Islet of Langerhans (tissue), 1 donor: ENCODE data around the gene ELMO3.

Source experiments
- FAIRE-seq: peaks from one replicate; lab custom pipeline; 2011; peaks lifted over from hg19 to GRCh38; lab: Jason Lieb, UNC

Gene ELMO3

DNA sequence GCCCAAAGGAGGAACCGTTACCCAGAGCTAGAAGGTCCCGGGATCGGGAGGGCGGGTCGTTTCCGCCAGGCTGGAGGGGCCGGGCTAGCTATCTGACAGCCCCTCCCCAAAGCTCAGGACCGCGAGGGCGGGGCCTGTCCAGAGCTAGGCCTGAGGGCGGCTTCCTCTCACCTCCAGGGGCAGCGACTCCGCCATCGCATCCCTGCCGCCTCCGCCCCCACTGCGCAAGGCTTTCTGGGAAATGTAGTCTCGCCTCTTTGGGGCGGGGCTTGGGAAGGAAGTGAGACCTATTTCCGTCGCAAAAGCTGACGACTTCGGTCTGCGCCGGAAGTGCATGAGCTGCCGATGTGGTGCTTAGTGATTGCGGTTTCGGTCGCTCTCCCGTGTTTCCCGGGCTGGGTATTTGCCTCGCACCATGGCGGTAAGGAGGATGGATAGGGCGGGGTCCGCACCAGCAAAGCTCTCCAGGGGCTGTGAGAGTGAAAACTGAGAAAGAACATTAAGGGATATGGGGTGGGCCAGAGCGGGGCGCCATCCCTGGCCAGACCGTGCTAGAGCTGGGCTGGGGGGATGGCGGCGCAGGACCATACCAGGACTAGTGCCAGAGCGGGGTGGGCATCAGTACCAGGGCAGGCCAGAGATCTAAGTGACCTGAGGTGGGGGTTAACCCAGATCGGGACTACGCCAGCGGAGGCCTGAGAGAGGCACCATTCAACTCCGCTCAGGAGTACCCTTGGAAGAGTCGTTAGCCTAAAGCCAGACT is 28.1 kb downstream of the ELMO3 start, which contains the start of gene TMEM208:
Gene TMEM208 (plus strand): TSS at position 327 of the 763 bp plus-strand sequence. CDS start 89 bp downstream, at position 416.
- peak; percentile 84 for FAIRE-seq

DNA sequence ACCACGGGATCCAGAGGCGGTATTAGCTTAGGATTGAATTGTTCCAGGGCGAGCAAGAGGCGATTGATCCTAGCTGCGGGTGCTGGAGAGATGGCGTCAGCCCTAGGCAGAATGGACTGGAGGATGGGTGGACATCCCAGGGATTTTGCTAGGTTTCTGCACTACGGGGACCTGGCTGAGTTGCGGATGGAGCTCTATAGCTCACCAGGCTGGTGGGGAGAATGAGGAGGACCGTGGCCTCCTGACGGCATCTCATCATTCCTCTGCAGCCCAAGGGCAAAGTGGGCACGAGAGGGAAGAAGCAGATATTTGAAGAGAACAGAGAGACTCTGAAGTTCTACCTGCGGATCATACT is 28.6 kb downstream of the ELMO3 start:
- FAIRE-seq, result no peak

DNA sequence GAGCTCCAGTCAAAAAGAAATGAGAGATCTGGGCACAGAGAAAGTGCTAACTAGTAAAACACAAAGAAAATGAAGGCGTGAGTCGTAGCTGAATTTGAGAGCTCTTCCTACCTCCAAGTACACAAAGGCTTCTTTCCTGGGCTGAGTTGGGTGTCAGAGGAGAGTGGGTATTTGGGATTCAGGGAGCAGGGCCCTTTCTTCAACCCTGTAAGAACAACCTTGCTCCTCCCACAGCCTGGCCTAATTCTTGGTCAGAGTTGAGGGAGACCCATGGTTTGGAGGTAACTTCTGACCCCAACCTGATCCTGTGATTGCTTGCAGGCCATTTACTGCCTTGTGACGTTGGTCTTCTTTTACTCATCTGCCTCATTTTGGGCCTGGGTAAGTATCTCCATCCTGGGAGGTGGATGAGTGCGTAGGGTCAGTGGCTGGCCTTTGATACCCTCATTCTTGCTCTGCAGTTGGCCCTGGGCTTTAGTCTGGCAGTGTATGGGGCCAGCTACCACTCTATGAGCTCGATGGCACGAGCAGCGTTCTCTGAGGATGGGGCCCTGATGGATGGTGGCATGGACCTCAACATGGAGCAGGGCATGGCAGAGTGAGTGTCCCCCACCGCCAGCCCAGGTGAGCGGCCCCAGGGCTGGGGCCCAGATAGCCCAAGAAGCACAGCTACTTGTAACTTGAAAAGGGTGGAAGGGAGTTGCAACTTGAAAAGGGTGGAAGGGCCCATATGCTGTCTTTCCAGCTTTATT is 29.3 kb downstream of the ELMO3 start:
- no peak for FAIRE-seq

DNA sequence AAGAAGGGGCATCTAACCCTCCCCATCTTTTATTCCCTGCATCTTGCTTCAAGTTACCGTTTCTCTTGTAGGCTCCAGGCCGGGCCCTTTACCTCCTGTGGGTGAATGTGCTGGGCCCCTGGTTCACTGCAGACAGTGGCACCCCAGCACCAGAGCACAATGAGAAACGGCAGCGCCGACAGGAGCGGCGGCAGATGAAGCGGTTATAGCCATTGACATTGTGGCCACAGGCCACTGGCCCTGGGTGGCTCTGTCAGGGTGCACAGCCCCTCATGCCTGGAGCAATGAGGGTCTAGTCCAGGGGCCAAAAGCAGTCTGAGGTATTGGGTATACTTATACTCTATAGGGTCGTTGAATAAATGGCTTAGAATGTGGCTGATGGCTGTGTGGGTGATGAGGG is 30.0 kb downstream of the ELMO3 start:
- no peak for FAIRE-seq

DNA sequence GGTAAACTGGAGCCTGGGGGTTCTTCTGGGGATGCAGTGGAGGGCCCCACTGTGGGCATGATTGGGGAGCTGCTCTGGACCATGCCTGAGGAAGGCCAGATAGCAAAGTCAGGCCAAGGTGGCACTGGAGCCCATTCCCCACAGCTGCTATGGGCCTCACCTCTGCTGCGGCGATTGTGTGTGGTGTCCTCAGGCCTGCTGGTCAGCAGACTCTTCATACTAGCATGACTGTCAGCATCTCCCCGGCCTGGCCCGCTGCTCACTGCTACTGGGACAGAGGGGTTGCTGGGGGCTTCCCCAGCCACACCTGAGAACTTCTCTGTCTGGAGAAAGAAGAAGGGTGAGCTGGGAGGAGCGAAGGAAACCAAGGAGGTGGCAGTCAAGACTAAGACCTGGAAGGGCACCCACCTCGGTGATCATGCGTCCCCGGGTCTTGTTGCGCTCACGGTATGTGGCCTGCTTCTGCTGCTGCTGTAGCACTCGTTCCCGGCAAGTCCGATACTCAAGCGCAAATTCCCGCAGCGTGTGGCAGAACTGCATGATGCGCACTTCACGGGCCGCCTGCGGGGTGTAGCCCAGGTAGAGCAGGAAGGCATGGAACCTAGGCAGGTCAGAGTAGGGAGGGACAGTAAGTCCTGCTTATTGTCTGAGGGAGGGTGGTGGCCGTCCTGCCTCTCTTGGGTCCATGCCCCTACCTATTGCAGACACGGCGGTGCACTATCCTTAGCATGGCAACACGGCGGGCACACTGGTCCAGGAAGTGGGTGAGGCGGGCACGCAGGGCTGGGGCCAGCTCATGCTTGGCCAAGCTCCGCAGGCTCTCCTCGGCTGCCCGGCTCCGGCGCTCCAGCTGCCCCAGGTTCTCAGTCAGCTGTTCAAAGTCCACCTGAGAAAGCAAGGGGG is 31.2 kb downstream of the ELMO3 start:
- FAIRE-seq, result no peak

DNA sequence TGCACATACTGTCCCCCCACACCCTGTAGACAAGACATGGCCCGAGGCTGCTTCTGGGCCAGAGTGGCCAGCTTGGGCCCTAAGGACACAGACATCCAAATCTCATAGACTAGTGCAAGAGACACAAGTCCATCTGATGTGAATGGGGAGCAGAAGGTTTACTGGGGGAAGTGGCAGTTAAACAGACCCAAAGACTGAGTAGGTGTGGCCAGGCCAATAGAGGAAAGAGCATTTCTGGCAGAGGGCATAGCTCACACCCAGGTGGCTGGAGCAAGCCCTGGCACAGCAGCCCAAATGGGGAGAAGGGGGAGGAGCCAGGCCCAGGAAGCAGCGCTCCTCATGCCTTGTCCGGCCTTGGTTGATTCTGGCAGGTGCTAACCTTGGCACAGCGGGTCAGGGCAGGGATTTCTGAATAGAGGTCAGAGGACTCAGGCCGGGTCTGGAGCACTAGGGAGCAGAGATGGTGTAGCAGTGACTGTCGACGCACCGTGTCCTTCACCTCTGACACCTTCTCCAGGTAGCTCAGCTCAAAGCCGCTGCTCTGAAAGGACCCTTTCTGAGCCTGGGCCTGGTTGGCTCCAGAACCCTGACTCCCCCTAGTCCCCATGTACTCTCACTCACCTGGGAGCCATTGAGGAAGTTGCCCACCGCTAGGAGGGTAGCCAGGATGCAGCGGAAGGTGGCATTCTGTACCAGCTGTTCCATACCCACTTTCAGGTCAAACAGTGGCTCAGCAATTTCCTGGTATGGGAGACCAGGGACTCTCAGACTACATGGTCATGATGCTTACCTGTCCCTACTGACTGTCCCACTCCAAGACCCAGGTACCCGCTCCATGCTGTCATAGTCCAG is 32.1 kb downstream of the ELMO3 start:
- FAIRE-seq, result no peak

DNA sequence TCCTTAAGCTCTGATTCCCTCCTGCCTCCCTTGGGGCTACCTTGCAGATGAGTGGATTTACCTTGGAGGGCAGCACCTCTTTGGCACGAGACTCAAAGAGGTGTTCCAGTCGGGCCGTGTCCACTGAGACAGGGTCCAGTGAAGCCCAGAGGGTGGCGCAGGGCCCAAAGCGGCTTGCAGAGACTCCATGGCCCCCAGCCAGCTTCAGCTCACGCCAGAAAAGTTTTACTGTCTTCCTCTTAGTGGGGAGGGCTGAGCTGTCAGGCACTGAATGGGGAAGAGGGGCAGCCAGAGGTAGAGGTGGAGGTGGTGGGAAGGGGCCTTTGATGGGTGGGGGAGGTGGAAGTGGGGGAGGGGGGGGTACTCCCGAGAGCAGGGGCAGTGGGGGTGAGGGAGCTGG is 34.7 kb downstream of the ELMO3 start:
- no peak for FAIRE-seq

DNA sequence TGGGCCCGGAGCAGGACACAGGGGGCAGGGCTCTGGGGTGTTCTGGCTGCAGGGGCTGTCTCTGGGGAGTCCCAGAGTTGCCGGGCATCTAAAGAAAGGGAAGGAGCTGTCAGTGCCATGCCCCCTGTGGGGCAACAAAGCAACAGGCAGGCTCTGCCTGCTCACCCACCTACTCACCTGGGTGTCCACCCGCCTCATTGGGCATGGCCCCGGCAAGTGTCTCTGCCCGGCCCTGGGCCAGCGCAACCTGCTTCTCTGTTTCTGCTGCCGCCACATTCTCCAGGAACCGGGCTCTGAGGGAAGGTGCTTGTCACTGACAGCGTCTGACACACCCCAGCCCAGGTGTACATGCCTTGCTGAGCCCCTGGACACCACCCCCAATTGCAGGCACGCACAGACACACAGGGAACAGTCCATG is 35.3 kb downstream of the ELMO3 start:
- FAIRE-seq, result no peak

DNA sequence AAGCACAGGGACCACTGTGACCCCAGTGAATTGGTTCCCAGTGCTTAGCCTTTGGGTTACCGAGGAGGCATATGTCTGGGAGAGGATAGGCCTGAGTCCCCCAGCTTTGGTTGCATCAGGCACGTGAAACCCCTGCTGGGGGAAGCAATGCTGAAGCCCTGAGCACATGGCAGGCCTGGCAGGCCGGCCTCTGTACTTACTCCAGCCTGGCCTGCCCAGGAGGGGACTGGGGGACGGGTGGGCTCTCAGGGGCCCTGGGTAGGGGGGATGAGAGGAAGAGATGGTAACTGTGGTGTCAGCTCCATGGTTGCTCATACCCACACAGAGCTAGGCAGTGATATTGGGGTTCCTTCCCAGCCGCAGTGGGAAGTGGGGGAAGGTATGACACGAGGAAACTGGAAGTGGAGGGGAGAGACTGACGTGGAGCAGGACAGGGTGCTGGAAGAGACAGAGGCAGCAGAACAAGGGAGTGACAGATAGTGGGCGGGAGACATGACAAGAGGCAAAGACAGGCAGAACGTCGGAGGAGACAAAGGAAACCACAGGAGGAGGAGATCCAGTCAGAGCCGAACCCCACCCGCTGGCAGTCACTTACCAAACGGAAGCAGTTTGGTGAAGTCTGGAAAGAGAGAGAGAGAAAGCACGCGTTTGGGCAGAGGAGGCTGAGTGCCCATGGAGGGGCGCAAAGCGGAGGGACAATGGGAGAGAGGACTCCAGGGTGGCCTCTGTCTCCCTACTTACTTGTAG is 37.1 kb downstream of the ELMO3 start:
- no peak for FAIRE-seq

DNA sequence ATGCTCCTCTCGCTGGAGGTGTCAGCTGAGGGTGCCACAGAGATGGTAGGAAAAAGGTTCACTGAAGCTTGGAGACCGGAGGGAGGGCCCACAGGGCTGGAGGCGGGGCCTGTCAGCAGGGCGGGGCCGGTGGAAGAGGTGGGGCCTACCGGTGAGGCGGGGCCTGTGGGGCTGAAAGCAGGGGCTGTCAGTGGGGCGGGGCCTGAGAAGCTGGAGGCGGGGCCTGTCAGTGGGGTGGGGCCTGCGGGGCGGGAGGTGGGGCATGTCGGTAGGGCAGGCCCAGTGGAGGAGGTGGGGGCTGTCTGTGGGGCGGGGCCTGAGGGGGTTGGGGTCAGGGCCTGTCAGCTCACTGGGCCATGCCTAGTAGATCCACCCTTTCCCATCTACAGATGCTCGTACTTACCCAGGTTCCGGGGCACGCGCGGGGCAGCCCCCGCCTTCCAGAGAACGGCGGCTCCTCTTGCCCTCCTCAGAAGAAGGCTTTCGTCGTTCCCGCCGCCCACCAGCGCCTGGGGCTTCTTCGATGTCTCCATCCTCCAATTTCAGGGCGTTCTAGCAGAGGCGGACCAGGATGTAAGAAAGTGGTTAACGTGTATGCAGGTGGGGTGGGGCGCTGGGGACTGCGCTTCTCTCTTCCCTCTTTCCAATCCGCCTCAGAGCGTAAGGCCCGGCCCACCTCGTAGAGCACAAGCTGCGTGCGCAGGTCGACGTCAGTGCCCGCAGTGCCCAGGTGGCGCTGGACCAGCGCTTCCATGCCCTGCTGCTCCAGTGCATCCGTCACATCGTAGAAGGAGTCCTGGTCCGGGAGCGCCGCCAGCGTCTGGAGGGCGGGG is 37.8 kb downstream of the ELMO3 start:
- no peak for FAIRE-seq

DNA sequence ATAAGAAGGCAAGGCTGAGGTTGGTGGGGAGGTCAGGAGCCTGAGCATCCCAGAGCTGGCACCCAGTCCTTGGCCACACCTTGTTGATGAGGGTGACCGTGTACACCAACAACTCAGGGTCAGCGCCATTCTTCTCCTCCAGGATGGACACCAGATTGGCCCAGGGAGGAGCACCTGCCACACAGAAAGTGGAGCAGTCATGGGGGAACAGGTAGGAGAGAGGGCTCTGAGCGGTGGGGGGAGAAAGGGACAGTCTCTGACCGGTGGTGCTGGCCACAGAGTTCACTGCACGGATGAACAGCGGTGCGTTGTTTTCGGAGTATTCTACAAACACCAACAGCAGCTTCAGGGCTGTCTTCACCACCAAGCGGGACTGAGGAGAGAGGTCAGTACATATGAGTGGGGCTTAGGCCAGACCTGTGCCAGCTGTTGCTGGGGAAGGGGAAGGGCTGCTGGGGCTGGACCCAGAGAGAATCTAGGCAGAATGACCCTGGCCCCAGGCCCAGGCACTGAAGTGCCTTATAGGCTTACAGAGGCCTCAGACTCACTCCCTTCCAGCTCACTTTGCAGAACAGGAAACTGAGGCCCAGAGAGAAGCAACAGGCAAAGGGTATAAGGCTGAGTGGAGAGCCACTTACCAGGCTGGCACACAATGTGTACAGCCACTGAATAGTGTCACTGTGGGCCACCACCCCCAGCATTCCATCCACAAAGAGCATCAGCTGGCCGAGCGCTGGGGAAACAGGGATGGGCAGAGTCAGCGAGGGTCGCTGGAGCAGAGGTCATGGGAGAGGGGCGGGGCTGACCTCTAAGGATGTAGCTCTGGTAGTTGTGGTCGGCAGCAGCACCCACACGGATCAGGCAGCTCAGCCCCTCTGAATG is 38.7 kb downstream of the ELMO3 start:
- no peak for FAIRE-seq

DNA sequence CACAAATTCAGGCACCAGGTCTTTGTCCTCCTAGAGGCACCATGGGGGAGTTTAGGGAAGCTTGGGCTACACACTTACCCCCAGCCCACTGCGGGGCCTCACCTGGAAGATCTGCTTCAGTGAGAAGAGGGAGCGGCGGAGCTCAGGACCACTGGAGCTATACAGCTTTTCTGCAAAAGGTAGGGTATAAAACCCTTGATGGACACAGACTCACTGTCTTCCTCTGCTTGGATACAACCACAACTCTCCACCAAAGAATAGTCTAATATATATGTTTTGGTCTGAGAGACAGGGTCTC is 39.3 kb downstream of the ELMO3 start:
- no peak for FAIRE-seq

DNA sequence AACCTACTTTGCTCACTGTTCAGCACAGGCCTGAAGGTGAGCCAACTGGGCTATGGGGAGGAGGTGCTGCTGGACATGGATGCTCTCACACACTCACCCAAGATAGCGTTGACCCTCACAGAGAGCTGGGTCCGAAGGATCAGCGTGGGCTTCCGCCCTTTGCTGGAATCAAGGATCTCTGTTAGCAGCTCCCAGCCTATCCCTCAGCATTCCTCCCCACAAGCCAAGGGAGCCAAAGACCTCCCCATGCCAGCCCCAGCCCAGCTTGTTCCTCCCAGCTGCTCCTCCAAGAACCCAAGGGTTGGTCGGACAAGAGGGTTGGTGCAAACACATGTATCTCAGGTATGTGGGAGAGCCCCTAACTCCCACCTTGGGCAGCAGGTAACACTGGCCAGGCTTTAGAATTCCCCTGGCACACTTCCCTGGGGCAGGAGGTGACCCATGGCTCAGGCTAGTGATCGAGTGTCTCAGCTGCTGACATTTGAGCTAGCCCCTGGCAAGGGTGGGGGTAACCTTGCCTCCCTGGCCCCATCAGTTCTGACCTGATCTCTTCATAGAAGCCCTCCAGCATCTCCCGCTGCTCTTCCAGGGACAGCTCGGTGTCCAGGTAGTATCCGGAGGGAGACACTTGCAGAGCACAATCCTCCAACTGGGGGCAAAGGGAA is 40.0 kb downstream of the ELMO3 start:
- FAIRE-seq, result no peak

DNA sequence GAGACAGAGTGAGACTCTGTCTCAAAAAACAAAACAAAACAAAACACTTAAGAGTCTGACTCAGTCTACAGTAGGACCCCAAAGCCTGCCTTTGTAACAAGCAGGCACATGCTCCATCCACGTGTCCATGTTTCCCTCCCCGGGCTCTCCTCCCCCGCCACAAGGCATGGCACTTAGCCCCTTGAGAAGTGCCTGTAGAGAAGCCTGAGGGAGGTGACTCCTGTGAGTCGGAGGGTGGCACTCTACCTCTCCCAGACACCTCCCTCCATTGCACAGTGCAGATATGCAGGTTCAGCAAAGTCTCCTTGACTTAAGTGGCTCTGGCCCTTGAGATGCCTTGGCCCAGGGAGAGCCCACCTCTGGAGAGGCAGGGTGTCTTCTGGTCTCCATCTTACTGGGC is 41.6 kb downstream of the ELMO3 start:
- FAIRE-seq, result no peak

DNA sequence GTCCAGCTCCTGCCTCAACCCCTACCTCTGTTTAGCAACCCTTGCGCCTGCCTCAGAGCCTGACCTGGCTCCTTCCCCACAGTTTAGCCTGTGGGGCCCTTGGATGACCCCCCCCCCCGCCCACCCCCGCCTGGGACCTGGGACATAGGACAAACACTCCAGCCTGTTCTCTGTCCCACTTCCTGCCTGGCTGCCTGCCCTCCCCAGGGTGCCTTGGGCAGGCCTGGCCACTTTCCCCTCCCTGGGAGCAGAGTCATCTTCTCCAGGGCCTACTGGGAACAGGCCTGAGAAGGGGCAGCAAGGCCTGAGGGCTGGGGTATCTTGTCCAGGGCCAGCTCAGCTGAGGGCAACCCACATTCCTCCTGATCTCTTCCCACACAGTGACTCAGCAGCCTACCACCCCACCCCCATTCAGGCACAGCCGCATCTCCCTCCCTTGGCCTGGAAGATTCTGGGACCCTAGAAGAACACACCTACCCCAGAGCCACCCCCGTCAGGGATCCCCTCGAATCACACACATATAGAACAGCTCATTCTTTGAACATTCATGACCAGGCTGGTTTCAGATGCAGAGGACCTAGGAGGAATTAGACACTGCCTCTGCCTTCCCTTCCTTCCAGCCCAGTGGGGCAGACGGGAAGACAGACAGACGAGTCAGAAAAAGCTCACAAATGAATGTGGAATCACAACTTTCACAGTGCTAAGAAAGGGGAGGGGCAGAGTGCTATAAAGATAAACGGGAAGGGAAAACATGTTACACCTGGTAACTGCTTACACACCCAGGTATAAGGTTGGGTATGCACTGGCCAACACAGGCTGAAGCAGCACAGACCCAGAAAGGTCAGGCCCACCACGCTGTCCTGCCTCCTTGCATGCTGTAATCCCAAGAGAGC is 42.3 kb downstream of the ELMO3 start:
- FAIRE-seq, result no peak

DNA sequence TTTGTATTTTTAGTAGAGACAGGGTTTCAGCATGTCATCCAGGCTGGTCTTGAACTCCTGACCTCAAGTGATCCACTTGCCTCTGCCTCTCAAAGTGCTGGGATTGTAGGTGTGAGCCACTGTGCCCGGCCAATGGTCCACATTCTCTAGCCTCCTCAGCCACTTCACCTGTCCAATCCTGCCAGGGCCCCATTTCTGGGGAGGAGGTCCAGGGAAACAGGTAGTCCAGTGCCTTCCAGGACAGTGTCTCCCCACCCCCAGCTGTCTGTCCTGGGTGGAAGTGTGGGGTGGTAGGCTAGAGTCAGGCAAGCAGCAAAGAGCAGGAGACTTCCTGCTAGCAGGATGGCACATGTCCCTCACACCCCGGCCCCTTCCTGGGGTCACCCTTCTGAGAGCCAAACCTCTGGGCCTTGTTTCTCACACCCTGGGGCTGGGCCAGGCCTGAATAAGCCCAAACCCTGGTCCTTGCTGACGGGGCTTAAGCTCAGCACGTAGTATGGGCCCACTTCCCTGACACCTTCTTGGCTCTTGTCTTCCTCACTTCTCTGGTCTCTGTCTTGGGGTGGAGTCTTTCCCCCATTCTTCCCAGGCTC is 43.3 kb downstream of the ELMO3 start:
- FAIRE-seq, result no peak

DNA sequence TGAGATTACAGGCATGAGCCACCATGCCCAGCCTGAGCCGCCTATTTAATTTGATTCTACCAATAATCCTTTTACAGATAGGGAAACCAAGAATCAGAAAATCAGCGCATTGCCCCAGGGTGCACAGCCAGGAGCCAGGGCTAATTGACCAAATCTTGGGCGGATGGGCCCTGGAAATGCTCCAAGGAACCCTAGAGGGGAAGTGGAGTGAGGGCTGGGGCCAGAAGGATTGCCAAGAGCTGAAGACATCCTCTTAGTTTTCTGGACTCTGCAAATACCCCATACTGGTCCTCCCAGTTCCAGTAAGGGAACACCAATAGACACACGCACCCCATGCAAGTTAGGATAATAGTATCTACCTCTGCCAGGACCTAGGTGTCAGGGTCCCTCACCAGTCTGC is 44.5 kb downstream of the ELMO3 start:
- FAIRE-seq, result no peak
